Esophagus squamous epithelium (tissue), 4 donors: ENCODE results near the gene ANKRD40.

Source experiments
- CTCF ChIP-seq, 6 experiments: fragments of 450-650 bp in 4 of 6; fragments of 200-600 bp in 2 of 6; sonication (generic) in 2 of 6; IDR thresholded peaks; one replicate each; pipeline ENCODE4 v1.5.1; 2016 to 2019; ENCODE audit warnings: antibody characterized with exemption in 6 of 6, mild to moderate bottlenecking in 4 of 6, moderate library complexity in 4 of 6
- POLR2A ChIP-seq, 4 donors: fragments of 450-650 bp; IDR thresholded peaks; one replicate each; pipeline ENCODE4 v1.6.1; 2017; ENCODE audit warnings: antibody characterized with exemption in 4 of 4, mild to moderate bottlenecking in 4 of 4, moderate library complexity in 3 of 4

GRCh38 chr17:50672831-50673551 lies 34.7 kb downstream of the ANKRD40 start:
- no peak for TF ChIP-seq POLR2A (IDR thresholded peaks at IDR 0.05)
- TF ChIP-seq CTCF (IDR thresholded peaks at IDR 0.05) = no peak
